ENCODE measurements around the gene ARHGAP6.
"Not testable (repeated sequence)": the region's sequence is repeated elsewhere in the genome, so short reads cannot be mapped to it uniquely, and the experiment has no call there.

The ARHGAP6 gene

GRCh38 chrX:11509786-11510185, 155.9 kb downstream of the ARHGAP6 start:
- DNase-seq, result no peak

GRCh38 chrX:11504234-11504633, 161.5 kb downstream of the ARHGAP6 start:
- no peak for DNase-seq

DNA sequence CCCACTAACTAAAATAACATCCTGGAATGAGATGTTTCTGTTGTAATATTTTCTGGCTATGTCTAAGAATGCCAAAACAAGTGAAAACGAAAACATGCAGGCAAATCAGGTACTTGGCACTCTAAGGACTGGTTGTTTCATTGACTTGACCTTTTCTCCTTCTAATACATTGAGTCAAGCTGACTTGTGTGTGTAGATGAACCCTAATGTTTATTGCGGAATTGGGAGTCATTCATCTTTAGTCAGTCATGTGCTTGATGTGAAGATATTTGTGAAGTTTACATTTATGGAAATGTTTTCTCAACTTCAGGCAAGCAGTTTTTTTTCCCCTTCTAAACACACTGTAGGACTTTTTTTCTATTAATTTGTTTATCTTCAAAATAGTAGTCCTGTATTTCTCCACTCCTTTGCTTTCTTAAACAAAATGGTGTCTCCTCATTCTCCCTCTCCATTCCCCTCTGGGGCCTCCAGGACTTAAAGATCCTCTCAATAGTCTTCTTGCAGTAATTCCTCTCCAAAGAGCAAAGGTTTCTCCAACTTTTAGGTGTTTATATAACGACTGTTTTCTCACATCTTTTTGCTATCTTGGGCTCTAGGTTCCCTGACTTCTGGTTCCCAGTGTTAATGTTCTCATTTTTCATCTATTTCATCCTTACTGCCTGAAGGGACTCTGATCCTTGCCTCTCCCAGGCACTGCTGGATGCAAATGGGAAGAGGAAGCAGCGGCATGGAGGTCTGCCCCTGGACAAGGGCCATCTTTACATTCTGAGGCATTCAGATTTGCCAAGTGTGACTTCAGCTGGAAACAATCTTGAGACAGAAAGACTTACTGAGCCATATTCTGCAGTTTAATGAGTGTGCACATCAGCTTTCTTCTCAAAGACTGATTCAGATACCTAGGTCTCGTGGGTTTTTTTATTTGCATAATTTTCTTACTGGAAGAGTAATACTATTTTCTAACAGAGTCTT, 166.4 kb downstream of the ARHGAP6 start:
- DNase-seq, result no peak

- not testable (repeated sequence) for DNase-seq
Measured at GRCh38 chrX:11491375-11491774, 174.3 kb downstream of the ARHGAP6 start.

DNA sequence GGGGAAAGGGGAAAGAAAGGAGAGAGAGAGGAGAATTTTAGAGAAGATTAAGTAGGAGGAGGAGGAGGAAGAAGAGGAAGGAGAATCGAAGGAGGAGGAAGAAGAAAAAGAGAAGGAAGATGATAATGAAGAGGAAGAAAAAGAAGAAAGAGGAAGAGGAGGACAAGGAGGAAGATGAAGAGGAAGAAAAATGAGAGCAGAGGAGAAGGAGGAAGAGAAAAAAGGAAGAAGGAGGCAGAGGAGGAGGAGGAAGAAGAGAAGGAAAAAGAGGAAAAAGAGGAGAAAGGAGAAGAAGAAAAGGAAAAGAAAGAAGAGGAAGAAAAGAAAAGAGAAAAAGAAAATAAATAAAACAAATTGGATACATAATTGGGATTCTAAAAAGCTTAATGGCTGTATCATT, 181.4 kb downstream of the ARHGAP6 start:
- DNase-seq, result no peak

GRCh38 chrX:11481035-11481434, 184.7 kb downstream of the ARHGAP6 start:
- no peak for DNase-seq

GRCh38 chrX:11480626-11481025, 185.1 kb downstream of the ARHGAP6 start:
- DNase-seq, result no peak

DNA sequence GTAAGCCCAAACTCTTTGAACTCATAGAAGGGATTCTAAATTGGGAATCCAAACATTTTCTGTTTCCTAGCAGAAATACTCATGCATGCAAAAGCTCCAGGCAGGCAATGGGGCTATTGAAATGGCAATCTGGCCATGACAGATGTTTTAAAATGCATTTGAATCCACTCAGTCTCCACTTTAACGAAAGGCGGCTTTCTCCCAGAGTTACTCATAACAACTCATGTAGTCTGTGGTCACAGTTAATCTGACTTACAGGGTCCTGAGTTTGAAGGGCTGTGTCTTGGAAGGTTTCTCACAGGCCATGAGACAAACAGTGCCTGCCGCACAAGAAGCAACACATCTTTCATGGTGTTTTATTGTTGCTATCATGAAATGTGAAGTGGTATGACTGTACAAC, 186.8 kb downstream of the ARHGAP6 start:
- no peak for DNase-seq

DNA sequence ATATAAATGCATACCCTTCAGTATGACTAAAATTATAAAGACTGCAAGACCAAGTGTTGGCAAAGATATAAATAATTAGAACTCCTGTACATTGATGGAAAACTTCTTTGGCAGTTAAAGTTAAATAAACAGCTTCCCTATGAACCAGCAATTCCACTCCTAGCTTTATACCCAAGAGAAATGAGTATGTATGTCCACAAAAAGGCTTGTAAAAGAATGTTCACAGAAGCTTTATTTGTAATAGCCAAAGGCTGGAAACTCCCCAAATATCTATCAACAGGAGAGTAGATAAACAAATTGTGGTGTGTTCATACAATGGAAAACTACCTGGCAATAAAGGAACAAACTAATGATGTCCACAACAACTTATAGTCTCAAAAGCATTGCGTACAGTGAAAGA, 187.7 kb downstream of the ARHGAP6 start:
- DNase-seq, result no peak

DNA sequence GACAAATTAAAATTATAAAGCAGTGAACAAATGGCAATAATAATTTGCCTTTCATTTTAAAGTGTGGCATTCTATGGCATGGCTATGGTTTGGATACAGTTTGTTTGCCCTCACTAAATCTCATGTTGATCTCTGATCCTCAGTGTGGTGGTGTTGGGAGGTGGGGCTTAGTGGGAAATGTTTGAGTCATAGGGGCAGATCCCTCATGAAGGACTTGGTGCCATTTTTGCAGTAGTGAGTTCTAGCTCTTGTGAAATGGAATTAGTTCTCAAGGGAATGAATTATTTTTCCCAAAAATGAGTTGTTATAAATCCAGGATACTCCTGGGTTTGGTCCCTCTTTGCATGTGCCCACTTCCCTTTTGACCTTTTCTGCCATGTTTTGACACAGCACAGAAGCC, 191.1 kb downstream of the ARHGAP6 start:
- DNase-seq, result no peak

DNA sequence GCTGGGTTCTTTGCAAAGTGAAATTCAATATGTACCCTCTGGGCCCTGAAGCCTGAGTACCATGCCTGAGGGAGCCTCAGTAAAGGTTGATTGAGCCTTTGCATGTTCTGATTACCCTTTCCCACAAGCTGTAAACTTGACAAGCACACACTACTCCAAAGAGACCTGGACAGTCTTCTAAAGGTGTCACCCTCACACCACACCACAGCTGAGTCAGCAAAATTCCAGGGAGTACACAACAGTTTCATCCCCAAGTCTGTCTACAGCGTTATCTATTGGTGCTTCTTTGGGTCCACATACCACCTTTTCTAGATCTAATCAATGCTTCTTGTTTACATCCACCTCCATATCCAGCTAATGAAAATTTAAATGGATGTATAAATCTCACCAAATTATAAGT, 191.7 kb downstream of the ARHGAP6 start:
- no peak for DNase-seq

DNA sequence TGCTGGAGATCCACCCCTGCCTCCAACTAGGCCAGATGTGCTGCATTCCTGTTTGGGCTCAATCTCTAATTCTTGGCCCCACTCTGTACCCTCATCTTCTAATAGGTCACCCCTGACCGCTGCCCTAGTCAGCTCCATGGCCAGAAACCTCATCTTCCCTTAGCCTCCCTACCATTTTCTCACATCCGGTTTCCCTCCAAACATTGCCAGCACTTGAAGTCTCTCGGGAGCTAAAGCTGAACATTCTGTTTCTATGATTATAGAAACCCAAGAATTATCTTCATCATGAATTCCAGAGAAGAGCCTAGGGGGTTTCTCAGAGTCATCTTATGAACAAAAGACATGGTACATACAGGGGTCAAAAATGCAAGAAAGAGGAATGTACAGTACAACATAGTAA, 192.8 kb downstream of the ARHGAP6 start:
- DNase-seq, result no peak

GRCh38 chrX:11472381-11472780, 193.3 kb downstream of the ARHGAP6 start:
- DNase-seq, result no peak

DNA sequence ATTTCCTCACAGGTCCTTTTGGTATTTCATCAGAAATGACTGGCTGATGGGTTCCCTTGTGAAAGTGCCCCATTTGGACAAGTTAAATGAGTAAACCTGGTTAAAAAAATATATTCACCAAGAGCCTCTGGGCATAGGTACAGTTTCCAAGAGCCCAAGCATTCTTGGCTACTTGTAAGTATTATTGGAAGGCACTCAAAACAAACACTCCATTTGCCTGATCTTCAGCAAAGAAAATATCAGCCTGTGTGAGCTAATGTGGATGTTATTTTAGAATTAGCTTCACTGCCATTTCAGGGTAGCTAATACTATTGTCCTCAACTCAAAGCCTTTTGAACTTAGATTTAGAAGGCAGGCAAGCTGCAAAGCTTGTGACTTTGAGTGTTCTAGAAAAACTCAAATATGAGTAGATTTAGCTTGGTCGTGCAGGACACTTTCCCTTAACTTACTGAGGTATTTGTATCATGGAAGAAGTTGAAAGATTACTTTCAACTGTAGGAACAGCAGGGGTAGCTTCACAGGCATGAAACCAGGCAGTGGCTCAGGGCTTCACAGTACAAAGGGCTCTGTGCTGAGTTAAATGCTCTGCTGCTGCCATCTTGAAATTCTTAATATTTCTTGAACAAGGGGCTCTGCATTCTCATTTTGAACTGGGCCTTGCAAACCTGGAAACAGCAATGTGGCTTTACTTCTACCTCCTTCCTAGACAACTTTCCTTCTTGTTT, 195.3 kb downstream of the ARHGAP6 start:
- DNase-seq, result no peak

DNA sequence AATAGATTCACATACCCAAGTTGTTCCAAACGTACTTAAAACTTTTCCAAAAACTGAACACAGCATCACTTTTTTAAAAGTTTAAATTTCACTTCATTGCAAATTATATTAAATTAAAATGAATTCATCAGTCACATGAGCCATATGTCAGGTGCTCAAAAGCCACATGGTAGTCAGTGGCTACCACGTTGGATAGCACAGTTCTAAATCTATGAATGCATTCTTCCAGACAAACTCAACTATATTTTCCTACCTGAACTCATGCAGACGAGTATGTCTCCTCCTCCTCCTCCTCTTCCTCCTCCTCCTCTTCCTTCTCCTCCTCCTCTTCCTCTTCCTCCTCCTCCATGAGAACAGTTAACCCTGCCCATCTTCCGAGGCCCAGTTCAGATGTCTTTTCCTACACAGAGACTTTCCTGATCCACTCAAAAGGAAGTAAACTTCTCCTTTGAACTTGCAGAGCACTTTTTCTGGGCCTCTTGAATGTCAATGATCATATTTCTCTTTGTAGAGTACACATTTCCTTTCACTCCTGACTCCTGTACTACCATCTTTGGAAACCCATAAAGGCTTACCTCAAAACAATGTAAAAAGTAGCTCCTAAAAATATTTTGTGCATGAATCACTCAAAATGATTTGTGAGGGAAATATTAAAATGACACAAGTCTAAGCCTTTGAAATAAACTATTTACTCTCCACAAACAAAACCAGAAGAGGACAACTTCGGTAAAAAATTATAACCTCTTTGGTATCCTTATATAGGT, 199.9 kb downstream of the ARHGAP6 start:
- no peak for DNase-seq

DNA sequence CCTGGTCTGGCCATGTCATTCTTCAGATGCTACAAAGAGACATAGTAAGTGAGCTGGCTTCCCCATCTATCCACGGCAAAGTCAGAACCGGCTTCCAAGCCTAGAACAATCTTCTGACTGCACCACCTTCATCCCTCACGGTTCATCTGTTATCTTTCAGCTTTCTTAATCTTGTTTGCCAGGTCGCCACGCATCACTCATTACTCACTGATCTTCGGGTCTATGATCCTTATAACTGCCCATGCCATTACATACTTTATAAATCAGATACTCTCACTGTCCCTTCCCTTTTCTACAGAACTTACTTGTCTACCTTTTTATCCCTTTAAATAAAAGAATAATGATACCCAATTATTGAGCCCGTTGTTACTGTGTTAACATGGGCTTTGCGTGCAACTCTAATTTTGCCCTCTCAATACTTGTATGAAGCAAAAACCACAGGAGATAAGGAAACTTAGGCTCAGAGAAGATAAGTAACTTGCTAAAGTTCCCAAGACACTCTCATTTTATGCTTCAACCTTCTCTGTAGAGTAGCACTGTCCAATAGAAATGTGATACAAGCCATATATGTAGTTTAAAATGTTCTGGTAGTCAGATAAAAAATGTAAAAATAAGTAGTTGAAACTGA, 200.8 kb downstream of the ARHGAP6 start:
- no peak for DNase-seq

DNA sequence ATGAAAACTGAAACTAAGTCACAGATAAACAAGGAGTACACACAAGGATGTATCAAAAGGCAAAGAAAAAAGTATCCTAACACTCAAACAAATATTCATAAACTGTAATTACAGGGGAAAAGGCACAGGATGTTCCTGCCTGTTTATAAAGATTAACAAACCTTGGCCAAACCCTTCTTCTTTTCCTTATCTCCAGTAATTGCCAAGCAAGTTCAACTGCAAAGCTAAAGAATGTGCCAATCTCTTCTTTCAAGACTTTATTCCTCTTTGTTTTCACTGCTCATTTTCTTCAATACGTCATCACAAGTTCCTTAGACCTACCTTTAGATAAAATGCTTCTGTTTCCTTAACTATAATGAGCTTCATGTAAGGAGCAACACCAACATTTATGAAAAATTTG, 201.3 kb downstream of the ARHGAP6 start:
- DNase-seq, result no peak

DNA sequence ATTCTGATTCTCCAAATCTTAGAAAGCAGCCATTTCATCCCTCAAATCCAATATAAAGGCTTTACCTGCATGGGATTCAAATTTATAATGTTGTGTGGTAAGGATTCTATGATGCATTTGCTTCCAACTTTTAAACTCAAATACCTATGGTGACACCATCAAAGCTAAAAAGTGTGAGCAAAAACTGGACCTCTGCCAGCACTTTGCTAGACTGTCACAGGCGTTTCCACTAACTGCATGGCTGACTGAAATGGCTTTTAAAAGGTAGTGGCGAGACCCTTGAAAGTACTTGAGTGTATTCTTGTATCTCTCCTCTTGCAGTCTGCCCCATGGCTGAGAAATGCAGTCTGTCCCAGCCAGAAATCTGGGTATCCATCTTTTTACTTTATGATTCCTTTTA, 203.1 kb downstream of the ARHGAP6 start:
- no peak for DNase-seq

- no peak for DNase-seq
Measured at GRCh38 chrX:11462136-11462535, 203.6 kb downstream of the ARHGAP6 start.

GRCh38 chrX:11461201-11462001, 204.3 kb downstream of the ARHGAP6 start:
- DNase-seq, result no peak

GRCh38 chrX:11460347-11460746, 205.4 kb downstream of the ARHGAP6 start:
- no peak for DNase-seq

DNA sequence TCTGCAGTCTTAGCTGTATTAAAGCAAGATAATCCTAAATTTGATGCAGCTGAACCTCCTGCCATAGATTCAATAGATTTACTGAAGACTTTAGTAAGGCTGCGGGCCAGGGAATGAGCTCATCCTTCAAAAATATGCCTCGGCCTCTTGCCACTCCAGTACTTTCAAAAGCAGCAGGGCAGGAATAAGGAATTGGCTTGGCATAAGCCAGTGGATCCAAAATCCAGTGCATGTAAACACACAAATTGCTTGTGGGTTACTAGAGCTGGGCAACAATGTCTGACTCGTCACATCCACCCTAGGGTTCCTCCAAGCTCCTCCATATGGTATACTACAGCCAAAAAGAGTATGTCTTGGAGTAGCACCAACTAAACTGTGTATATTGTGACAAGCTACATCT, 207.6 kb downstream of the ARHGAP6 start:
- DNase-seq, result no peak
